Breast epithelium (tissue), 3 donors: ENCODE results near the gene DSCAML1.

ENCODE experiments used
- POLR2A ChIP-seq: fragments of 450-650 bp; IDR thresholded peaks from one replicate; pipeline ENCODE4 v1.6.1; 2016; ENCODE audit warnings: antibody characterized with exemption, mild to moderate bottlenecking, moderate library complexity
- POLR2AphosphoS5 ChIP-seq, 3 donors: sonication (generic); formaldehyde crosslinking; IDR thresholded peaks; one replicate each; pipeline ENCODE4 v1.6.1; 2017; ENCODE audit warnings: antibody characterized with exemption in 3 of 3
- TF ChIP-seq, protein P1 (sequence below), 3 donors: fragments of 450-650 bp; IDR thresholded peaks; one replicate each; pipeline ENCODE4 v1.5.1; 2016 to 2017; ENCODE audit warnings: antibody characterized with exemption in 3 of 3, mild to moderate bottlenecking in 3 of 3, moderate library complexity in 3 of 3

DNA sequence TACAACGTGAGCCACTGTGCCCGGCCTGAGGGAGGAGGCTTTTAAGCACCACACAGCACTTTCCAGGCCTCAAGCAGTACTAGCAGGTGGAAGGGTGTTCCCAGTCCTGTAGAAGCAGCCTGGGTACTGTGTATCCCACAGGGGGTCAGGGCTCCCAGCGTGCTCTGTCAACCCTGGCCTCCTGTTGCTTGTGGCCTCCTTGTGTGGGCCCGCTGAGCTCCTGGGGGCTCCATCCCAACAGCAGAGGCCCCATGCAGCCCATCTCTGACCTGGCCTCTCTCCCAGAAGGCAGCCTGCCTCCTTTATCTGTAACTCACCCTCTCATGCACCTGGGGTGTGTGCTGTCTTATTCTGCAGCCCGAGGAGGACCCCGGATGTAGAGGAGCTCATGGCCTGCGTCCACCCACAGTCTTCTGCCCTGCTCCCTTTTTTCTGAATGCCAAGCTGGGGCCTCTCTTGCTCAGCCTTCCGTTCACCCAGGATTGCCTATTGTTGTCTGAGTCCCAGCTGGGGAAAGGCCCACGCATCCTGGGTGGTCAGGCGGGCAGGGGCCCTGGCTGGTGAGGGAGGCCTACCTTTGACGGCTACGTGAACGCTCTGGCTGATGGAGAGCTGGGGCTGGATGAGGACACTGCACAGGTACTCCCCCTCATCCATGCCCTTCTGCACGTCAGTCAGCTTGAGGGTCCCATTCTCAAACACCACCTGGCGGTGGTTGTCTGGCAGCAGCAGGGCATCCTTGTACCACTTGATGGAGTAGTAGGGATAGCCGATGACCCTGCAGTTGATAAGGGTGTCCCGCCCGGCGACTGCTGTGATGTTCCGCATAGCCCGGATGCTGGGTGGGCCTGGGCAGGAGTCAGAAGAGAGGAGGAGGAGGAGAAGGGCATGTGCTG, 280.9 kb downstream of the DSCAML1 start:
- TF ChIP-seq, protein P1, sequence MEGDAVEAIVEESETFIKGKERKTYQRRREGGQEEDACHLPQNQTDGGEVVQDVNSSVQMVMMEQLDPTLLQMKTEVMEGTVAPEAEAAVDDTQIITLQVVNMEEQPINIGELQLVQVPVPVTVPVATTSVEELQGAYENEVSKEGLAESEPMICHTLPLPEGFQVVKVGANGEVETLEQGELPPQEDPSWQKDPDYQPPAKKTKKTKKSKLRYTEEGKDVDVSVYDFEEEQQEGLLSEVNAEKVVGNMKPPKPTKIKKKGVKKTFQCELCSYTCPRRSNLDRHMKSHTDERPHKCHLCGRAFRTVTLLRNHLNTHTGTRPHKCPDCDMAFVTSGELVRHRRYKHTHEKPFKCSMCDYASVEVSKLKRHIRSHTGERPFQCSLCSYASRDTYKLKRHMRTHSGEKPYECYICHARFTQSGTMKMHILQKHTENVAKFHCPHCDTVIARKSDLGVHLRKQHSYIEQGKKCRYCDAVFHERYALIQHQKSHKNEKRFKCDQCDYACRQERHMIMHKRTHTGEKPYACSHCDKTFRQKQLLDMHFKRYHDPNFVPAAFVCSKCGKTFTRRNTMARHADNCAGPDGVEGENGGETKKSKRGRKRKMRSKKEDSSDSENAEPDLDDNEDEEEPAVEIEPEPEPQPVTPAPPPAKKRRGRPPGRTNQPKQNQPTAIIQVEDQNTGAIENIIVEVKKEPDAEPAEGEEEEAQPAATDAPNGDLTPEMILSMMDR (IDR thresholded peaks at IDR 0.05): no peak
- TF ChIP-seq POLR2AphosphoS5 (IDR thresholded peaks at IDR 0.05): no peak
- no peak for TF ChIP-seq POLR2A
